ENCODE measurements around the gene MOGAT1. TPM values are rescaled to one million over a fixed set of nuclear protein-coding genes. Genes with fewer than 3 reads are reported as not detected.

MOGAT1 gene
- total and polyA plus RNA-seq, 4 donors: 0.30 to 5.5 (median 5.1) TPM; not detected in 1

DNA sequence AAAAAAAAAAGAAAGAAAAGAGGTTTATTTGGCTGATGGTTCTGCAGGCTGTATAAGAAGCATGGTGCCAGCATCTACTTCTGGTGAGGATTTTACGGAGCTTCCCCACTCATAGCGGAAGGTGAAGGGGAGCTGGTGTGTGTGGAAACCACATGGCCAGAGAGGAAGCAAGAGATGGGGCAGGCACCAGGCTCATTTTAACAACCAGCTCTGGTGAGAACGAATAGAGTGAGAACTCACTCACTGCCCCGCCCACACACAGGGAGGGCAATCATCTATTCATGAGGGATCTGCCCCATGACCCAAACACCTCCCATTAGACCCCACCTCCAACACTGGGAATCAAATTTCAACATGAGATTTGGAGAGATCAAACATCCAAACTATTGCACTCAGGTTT, 68.5 kb downstream of the MOGAT1 start:
- Histone ChIP-seq H3K27ac (ENCODE audit: low read depth in 1 of 2, low read length in 2 of 2) (no peak overlapping the region), H3K4me1 (ENCODE audit: control insufficient read depth in 4 of 4, insufficient read depth in 4 of 4, low read length in 3 of 4) (peaks cover 0 to 5% (median 0%) of the 10 kb centered on the region in 4 donors), H3K27me3 (ENCODE audit: control insufficient read depth in 4 of 4, insufficient read depth in 4 of 4, low read length in 3 of 4) (no peaks in the 10 kb centered on the region), H3K4me3 (ENCODE audit: low read depth in 1 of 3, low read length in 3 of 3) (no peak overlapping the region), H3K9ac (ENCODE audit: low read depth in 1 of 2, low read length in 2 of 2) (no peak overlapping the region), H3K9me3 (ENCODE audit: control insufficient read depth in 4 of 4, low read length in 3 of 4) (no peaks in the 10 kb centered on the region), H3K36me3 (ENCODE audit: control insufficient read depth in 4 of 4, insufficient read depth in 3 of 4, low read depth in 1 of 4, low read length in 3 of 4) (peaks cover 0 to 2% (median 0%) of the 10 kb centered on the region in 4 donors)
- DNase-seq (ENCODE audit: low spot score): no peak
- 92% methylated on average over 4 of the region's 4 CpGs for WGBS
- TF ChIP-seq FOXA2 (IDR thresholded peaks at IDR 0.05) (no peak), RXRA (IDR thresholded peaks at IDR 0.05) (no peak), RAD21 (IDR thresholded peaks at IDR 0.05) (no peak), HNF4A (conservative IDR thresholded peaks at IDR 0.05) (no peak), NR2F2 (IDR thresholded peaks at IDR 0.05) (no peak), EGR1 (IDR thresholded peaks at IDR 0.05; ENCODE audit: low read depth in 2 of 2) (no peak), JUND (IDR thresholded peaks at IDR 0.05) (no peak), HNF4G (IDR thresholded peaks at IDR 0.05) (no peak), FOXA1 (IDR thresholded peaks at IDR 0.05) (no peak), SP1 (IDR thresholded peaks at IDR 0.05) (no peak)
- TF ChIP-seq, protein P1, sequence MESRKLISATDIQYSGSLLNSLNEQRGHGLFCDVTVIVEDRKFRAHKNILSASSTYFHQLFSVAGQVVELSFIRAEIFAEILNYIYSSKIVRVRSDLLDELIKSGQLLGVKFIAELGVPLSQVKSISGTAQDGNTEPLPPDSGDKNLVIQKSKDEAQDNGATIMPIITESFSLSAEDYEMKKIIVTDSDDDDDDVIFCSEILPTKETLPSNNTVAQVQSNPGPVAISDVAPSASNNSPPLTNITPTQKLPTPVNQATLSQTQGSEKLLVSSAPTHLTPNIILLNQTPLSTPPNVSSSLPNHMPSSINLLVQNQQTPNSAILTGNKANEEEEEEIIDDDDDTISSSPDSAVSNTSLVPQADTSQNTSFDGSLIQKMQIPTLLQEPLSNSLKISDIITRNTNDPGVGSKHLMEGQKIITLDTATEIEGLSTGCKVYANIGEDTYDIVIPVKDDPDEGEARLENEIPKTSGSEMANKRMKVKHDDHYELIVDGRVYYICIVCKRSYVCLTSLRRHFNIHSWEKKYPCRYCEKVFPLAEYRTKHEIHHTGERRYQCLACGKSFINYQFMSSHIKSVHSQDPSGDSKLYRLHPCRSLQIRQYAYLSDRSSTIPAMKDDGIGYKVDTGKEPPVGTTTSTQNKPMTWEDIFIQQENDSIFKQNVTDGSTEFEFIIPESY (IDR thresholded peaks at IDR 0.05): no peak
- TF ChIP-seq, protein P2, sequence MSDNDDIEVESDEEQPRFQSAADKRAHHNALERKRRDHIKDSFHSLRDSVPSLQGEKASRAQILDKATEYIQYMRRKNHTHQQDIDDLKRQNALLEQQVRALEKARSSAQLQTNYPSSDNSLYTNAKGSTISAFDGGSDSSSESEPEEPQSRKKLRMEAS (IDR thresholded peaks at IDR 0.05): no peak
- TF ChIP-seq, protein P3, sequence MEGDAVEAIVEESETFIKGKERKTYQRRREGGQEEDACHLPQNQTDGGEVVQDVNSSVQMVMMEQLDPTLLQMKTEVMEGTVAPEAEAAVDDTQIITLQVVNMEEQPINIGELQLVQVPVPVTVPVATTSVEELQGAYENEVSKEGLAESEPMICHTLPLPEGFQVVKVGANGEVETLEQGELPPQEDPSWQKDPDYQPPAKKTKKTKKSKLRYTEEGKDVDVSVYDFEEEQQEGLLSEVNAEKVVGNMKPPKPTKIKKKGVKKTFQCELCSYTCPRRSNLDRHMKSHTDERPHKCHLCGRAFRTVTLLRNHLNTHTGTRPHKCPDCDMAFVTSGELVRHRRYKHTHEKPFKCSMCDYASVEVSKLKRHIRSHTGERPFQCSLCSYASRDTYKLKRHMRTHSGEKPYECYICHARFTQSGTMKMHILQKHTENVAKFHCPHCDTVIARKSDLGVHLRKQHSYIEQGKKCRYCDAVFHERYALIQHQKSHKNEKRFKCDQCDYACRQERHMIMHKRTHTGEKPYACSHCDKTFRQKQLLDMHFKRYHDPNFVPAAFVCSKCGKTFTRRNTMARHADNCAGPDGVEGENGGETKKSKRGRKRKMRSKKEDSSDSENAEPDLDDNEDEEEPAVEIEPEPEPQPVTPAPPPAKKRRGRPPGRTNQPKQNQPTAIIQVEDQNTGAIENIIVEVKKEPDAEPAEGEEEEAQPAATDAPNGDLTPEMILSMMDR (IDR thresholded peaks at IDR 0.05; ENCODE audit: low read depth, low read length, missing input control): no peak
- TF ChIP-seq, protein P4, sequence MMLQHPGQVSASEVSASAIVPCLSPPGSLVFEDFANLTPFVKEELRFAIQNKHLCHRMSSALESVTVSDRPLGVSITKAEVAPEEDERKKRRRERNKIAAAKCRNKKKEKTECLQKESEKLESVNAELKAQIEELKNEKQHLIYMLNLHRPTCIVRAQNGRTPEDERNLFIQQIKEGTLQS (IDR thresholded peaks at IDR 0.05): no peak
- TF ChIP-seq, protein P5, sequence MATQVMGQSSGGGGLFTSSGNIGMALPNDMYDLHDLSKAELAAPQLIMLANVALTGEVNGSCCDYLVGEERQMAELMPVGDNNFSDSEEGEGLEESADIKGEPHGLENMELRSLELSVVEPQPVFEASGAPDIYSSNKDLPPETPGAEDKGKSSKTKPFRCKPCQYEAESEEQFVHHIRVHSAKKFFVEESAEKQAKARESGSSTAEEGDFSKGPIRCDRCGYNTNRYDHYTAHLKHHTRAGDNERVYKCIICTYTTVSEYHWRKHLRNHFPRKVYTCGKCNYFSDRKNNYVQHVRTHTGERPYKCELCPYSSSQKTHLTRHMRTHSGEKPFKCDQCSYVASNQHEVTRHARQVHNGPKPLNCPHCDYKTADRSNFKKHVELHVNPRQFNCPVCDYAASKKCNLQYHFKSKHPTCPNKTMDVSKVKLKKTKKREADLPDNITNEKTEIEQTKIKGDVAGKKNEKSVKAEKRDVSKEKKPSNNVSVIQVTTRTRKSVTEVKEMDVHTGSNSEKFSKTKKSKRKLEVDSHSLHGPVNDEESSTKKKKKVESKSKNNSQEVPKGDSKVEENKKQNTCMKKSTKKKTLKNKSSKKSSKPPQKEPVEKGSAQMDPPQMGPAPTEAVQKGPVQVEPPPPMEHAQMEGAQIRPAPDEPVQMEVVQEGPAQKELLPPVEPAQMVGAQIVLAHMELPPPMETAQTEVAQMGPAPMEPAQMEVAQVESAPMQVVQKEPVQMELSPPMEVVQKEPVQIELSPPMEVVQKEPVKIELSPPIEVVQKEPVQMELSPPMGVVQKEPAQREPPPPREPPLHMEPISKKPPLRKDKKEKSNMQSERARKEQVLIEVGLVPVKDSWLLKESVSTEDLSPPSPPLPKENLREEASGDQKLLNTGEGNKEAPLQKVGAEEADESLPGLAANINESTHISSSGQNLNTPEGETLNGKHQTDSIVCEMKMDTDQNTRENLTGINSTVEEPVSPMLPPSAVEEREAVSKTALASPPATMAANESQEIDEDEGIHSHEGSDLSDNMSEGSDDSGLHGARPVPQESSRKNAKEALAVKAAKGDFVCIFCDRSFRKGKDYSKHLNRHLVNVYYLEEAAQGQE (IDR thresholded peaks at IDR 0.05): no peak

DNA sequence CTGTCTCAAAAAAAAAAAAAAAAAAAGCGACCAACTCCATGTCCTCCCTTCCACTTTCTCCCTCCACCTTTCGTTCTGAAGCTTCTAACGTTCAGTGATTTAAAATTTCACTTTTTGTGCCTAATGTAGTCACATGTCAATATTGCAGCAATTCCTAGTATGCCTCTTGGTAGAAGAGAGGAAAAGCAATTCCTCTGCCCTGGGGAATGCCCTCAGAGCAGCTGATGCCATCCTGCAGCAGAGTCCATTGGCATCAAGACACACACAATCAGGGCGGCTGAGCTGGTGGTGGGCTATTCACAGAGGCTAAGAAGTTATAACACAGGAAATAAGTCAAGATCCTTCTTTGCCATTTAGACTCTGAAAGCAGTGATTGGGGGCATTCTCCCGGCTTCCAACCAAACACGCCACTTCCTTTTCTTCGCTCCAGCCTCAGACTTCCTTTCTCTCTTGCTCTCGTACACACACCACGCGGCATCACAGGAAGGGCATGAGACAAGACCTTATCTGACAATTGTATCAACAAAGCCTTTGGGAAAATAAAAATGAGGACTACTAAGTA, 71.9 kb downstream of the MOGAT1 start:
- H3K27me3 ChIP-seq (ENCODE audit: control insufficient read depth in 4 of 4, insufficient read depth in 4 of 4, low read length in 3 of 4): no peaks in the 10 kb centered on the region
- no peak for DNase-seq (ENCODE audit: low spot score)
- H3K27ac ChIP-seq (ENCODE audit: low read depth in 1 of 2, low read length in 2 of 2): peak overlapping the region in 1 of 2 donors; percentile 39
- H3K9ac ChIP-seq (ENCODE audit: low read depth in 1 of 2, low read length in 2 of 2): no peak overlapping the region
- 70% methylated on average over 10 of the region's 10 CpGs for WGBS
- H3K4me3 ChIP-seq (ENCODE audit: low read depth in 1 of 3, low read length in 3 of 3): no peak overlapping the region
- H3K9me3 ChIP-seq (ENCODE audit: control insufficient read depth in 4 of 4, low read length in 3 of 4): no peaks in the 10 kb centered on the region
- peaks cover 0 to 5% (median 0%) of the 10 kb centered on the region in 4 donors for H3K4me1 ChIP-seq (ENCODE audit: control insufficient read depth in 4 of 4, insufficient read depth in 4 of 4, low read length in 3 of 4)
- peaks cover 0 to 2% (median 0%) of the 10 kb centered on the region in 4 donors for H3K36me3 ChIP-seq (ENCODE audit: control insufficient read depth in 4 of 4, insufficient read depth in 3 of 4, low read depth in 1 of 4, low read length in 3 of 4)
- TF ChIP-seq JUND (IDR thresholded peaks at IDR 0.05) (no peak), YY1 (IDR thresholded peaks at IDR 0.05) (no peak), FOXA2 (IDR thresholded peaks at IDR 0.05) (no peak), GABPA (IDR thresholded peaks at IDR 0.05 in 1 of 2, conservative IDR thresholded peaks at IDR 0.05 in 1 of 2) (no peak), FOXA1 (IDR thresholded peaks at IDR 0.05) (no peak), HNF4A (conservative IDR thresholded peaks at IDR 0.05) (no peak), EGR1 (IDR thresholded peaks at IDR 0.05; ENCODE audit: low read depth in 2 of 2) (no peak)
- TF ChIP-seq, protein P1 (IDR thresholded peaks at IDR 0.05): no peak

Data from liver (tissue), 9 donors.